Panc1 (cell line): ENCODE data around the gene SAMD4B. TPM values are rescaled to one million over a fixed set of nuclear protein-coding genes. Genes with fewer than 3 reads are reported as not detected.

Source experiments
- ATAC-seq: fragments of 200-7000 bp; cut with Tn5 transposase; 2 replicates; pipeline ENCODE4 v1.9.1; 2020; ENCODE audit warnings: mild to moderate bottlenecking, moderate library complexity
- BruUV-seq: library from RNA; stranded (reverse); fragments of 400-500 nt; replicated peaks from 2 replicates; lab custom pipeline; 2021; lab: Mats Ljungman, UMichigan
- CTCF ChIA-PET: fragments of 300-600 bp; sonication (Branson Sonifier 250); formaldehyde crosslinking; loops from one replicate; lab custom pipeline; 2022; ENCODE audit warnings: antibody characterized with exemption; lab: Charles Lee
- POLR2A ChIA-PET: fragments of 300-600 bp; sonication (Branson Sonifier 250); formaldehyde crosslinking; loops from one replicate; lab custom pipeline; 2022; ENCODE audit warnings: antibody characterized with exemption; lab: Charles Lee
- DNase-seq: peaks from one replicate; pipeline ENCODE4 v3.0.0-alpha.2; 2010; ENCODE audit warnings: low read depth, low spot score
- H3K27ac ChIP-seq: 2 replicates; pipeline ENCODE4 v1.5.1; 2011; ENCODE audit warnings: mild to moderate bottlenecking, low read length, inconsistent platforms
- H3K27me3 ChIP-seq: fragments of 200-500 bp; sonication (Bioruptor generic); 2 replicates; pipeline ENCODE4 v1.6.0; 2014; ENCODE audit warnings: low read length, inconsistent platforms; ENCODE audit not compliant: control insufficient read depth, insufficient read depth
- H3K36me3 ChIP-seq: fragments of 200-500 bp; sonication (Bioruptor generic); 2 replicates; pipeline ENCODE4 v1.5.1; 2014; ENCODE audit warnings: inconsistent platforms, mild to moderate bottlenecking, low read length, moderate library complexity; ENCODE audit not compliant: control insufficient read depth, insufficient read depth
- H3K4me1 ChIP-seq: 2 replicates; pipeline ENCODE4 v1.5.1; 2011; ENCODE audit warnings: inconsistent platforms, mild to moderate bottlenecking, low read length, moderate library complexity; ENCODE audit not compliant: control insufficient read depth, insufficient read depth
- H3K4me3 ChIP-seq, 2 experiments: 2 replicates each; pipeline ENCODE4 v1.5.1; 2011 to 2012; ENCODE audit warnings: low read depth in 2 of 2, low read length in 2 of 2, mild to moderate bottlenecking in 2 of 2, inconsistent platforms in 1 of 2, moderate library complexity in 1 of 2
- H3K9me3 ChIP-seq: fragments of 200-500 bp; sonication (Bioruptor generic); 2 replicates; pipeline ENCODE4 v1.5.1; 2014; ENCODE audit warnings: low read depth, mild to moderate bottlenecking, inconsistent platforms, low read length, moderate library complexity; ENCODE audit not compliant: control insufficient read depth, insufficient read depth
- CTCF ChIP-seq: fragments of 450-650 bp; IDR thresholded peaks from 2 replicates; pipeline ENCODE4 v1.5.1; 2017; ENCODE audit warnings: mild to moderate bottlenecking
- POLR2AphosphoS5 ChIP-seq: IDR thresholded peaks from 2 replicates; pipeline ENCODE4 v1.6.1; 2012; ENCODE audit warnings: mild to moderate bottlenecking, low read depth, low read length, moderate library complexity
- REST ChIP-seq, 2 experiments: IDR thresholded peaks; 2 replicates each; pipeline ENCODE4 v1.6.1; 2011 to 2012; ENCODE audit warnings: low read depth in 2 of 2, control low read depth in 1 of 2, low read length in 1 of 2, mild to moderate bottlenecking in 1 of 2, moderate library complexity in 1 of 2; ENCODE audit not compliant: insufficient read depth in 1 of 2
- SIN3A ChIP-seq: IDR thresholded peaks from 2 replicates; pipeline ENCODE4 v1.6.1; 2012; ENCODE audit warnings: low read depth, mild to moderate bottlenecking, low read length, moderate library complexity, borderline replicate concordance; ENCODE audit not compliant: insufficient read depth
- TCF7L2 ChIP-seq: IDR thresholded peaks from 2 replicates; pipeline ENCODE4 v1.6.1; 2011; ENCODE audit warnings: mild to moderate bottlenecking, low read depth, low read length, inconsistent platforms
- in situ Hi-C: cut with HindIII; loops from 2 replicates; pipeline ENCODE4 v1.10.0; 2016; ENCODE audit warnings: low sequenced_read_pairs, low pct_unique_long_range_greater_than_20kb
- intact Hi-C: fragments of 100-400 bp; cut with micrococcal nuclease; formaldehyde crosslinking; loops from one replicate; pipeline ENCODE4 v1.10.0; 2022; ENCODE audit not compliant: unreplicated experiment
- total RNA-seq: library from RNA; stranded (reverse); gene quantifications from one replicate; pipeline ENCODE4 v1.2.1, GENCODE V29; 2021; ENCODE audit not compliant: unreplicated experiment

The SAMD4B gene
- total RNA-seq, 1 experiment from 2014 or later, result 1,339 TPM

GRCh38 chr19:39351537-39352064 lies 9.4 kb downstream of the SAMD4B start:
- no peak for TF ChIP-seq POLR2AphosphoS5
- TF ChIP-seq REST (IDR thresholded peaks at IDR 0.05; ENCODE audit: insufficient read depth in 1 of 2, low read depth in 2 of 2, low read length in 1 of 2), result no peak
- no peak for TF ChIP-seq CTCF
- TF ChIP-seq TCF7L2, result no peak
- no peak for TF ChIP-seq SIN3A
- intact Hi-C loops, result no loop called here
- H3K36me3 ChIP-seq, result peaks cover 84% of the 10 kb centered on the region
- in situ Hi-C loops, result loop anchor here (5.0 kb wide), 2 partner anchors 41 to 196 kb away; partner anchors contain the start of genes MED29 and PAF1
- H3K4me1 ChIP-seq, result no peaks in the 10 kb centered on the region
- H3K27me3 ChIP-seq, result no peaks in the 10 kb centered on the region
- ATAC-seq, result peak; percentile 6
- BruUV-seq, result no TSS peak
- ChIA-PET CTCF (interaction anchor here (1.3 to 1.8 kb wide), 2 partner anchors 9 to 27 kb away, joined by 4 to 10 read pairs; partner anchors contain the start of gene SAMD4B), POLR2A (interaction anchor here (3.5 kb wide), 2 partner anchors 11 to 39 kb away, joined by 17 to 26 read pairs; partner anchors contain the start of genes MED29 and PAF1)
- no peak for DNase-seq
- H3K9me3 ChIP-seq, result no peaks in the 10 kb centered on the region
- no peak overlapping the region for H3K4me3 ChIP-seq
- H3K27ac ChIP-seq, result no peak overlapping the region

- intact Hi-C loops, result no loop called here
- H3K27ac ChIP-seq, result no peak overlapping the region
- ChIA-PET POLR2A (interaction anchor here (0.6 to 4.2 kb wide), 11 partner anchors 9 to 348 kb away, joined by 3 to 67 read pairs (median 5); partner anchors contain the start of genes MED29, PAF1, RPS16 and SAMD4B), CTCF (interaction anchor here (0.6 to 2.9 kb wide), 12 partner anchors 9 to 154 kb away, joined by 3 to 14 read pairs (median 5); partner anchors contain the start of gene SAMD4B)
- peaks cover 84% of the 10 kb centered on the region for H3K36me3 ChIP-seq
- no peaks in the 10 kb centered on the region for H3K9me3 ChIP-seq
- no peak for ATAC-seq
- no peaks in the 10 kb centered on the region for H3K27me3 ChIP-seq
- no peak overlapping the region for H3K4me3 ChIP-seq
- BruUV-seq, result TSS peak; percentile 2
- DNase-seq, result no peak
- TF ChIP-seq SIN3A (no peak), TCF7L2 (no peak), CTCF (no peak), REST (IDR thresholded peaks at IDR 0.05; ENCODE audit: insufficient read depth in 1 of 2, low read depth in 2 of 2, low read length in 1 of 2) (no peak), POLR2AphosphoS5 (no peak)
- H3K4me1 ChIP-seq, result no peaks in the 10 kb centered on the region
- in situ Hi-C loops, result loop anchor here (5.0 kb wide), 2 partner anchors 40 to 195 kb away; partner anchors contain the start of genes MED29 and PAF1
These were observed 10.4 kb downstream of the SAMD4B start for GRCh38 chr19:39352381-39353255.
